Lower leg skin (tissue), 4 donors: ENCODE results near the gene IFRD2. TPM values are rescaled to one million over a fixed set of nuclear protein-coding genes. Genes with fewer than 3 reads are reported as not detected.

ENCODE experiments used
- DNase-seq, 2 donors: peaks; one replicate each; pipeline ENCODE4 v3.0.0-alpha.2; 2019; ENCODE audit warnings: low spot score in 2 of 2
- H3K4me3 ChIP-seq: fragments of 200-600 bp; sonication (generic); 2 replicates; pipeline ENCODE4 v1.5.1; 2017; ENCODE audit warnings: mild to moderate bottlenecking, low read depth; ENCODE audit not compliant: poor library complexity, severe bottlenecking
- CTCF ChIP-seq, 3 donors: fragments of 450-650 bp; IDR thresholded peaks; one replicate each; pipeline ENCODE4 v1.5.1; 2016; ENCODE audit warnings: antibody characterized with exemption in 3 of 3, mild to moderate bottlenecking in 3 of 3, moderate library complexity in 2 of 3
- POLR2A ChIP-seq, 2 donors: fragments of 450-650 bp; IDR thresholded peaks; one replicate each; pipeline ENCODE4 v1.6.1; 2016 to 2017; ENCODE audit warnings: antibody characterized with exemption in 2 of 2, mild to moderate bottlenecking in 1 of 2, moderate library complexity in 1 of 2
- WGBS, 2 donors: methylation state at CpG; one replicate each; pipeline ENCODE4 v1.1.5; 2018; 5-methylcytosine and 5-hydroxymethylcytosine counted together
- intact Hi-C: fragments of 100-400 bp; cut with DNase I; formaldehyde crosslinking; loops from one replicate; pipeline ENCODE4 v1.15.0; 2023; ENCODE audit warnings: low total_unique reads
- total RNA-seq, 4 donors: library from RNA; depleted of rRNA; stranded (reverse); fragments of >200 nt; gene quantifications; one replicate each; pipeline ENCODE4 v1.1.0, GENCODE V29; 2016

The IFRD2 gene
- total RNA-seq, 4 donors from 2014 or later: 32.9 to 69.0 (median 39.8) TPM

DNA sequence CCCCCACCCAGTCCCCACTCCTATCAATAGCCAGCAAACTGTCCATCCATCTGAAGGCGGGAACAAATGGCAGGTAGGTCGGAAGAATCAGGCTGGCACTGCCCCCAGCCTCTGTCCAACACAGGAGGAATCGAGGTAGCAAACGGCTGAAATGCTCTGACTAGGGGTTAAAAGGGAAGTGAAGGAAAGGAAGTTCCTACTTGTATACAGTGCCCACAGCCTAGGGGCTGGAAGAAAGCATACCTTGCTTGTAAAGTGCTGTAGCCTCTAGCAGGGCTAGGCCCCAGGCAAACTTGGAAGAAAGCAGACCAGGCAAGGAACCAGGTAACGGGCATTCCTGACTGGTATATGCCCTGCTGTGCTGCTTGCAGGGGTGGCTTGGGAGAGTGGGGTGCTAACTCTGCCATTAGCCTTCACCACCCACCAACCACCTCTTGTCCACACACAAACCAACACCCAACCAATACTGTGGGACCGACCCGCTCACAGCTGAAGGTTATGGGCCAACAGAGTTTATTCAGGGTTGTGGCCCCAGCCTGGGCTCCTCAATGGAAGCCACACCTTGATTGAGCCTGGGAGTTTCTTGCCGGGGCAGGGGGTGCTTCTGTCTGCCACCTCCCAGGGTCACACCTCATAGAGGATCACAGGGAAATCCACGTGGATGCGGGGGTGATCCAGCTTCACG, 33.4 kb upstream of the IFRD2 start:
- H3K4me3 ChIP-seq: no peak overlapping the region
- DNase-seq: no peak
- 81 to 86% methylated on average over 10 to 11 of the region's 11 CpGs for WGBS, 2 donors
- no peak for TF ChIP-seq POLR2A (IDR thresholded peaks at IDR 0.05)
- TF ChIP-seq CTCF (IDR thresholded peaks at IDR 0.05): no peak
- intact Hi-C loops: no loop called here

DNA sequence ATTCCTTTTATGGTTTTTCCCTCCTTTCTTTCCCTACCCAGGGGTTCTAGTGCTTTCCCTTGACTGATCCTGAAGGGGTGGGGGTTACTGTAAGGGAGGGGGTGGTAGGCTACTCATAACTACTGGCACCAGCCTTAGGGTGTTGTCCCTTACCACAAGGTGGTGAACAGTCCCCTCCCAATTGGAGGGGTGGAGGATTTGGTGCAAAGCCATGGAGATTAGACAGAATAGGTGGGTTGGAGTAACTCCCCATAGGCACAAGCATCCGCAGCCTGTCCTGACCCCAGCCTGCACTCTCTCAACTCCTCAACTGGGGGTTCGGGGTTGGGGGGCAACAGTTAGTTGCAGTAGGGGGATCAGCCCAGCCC, 32.9 kb upstream of the IFRD2 start:
- intact Hi-C loops: no loop called here
- 71 to 94% methylated on average over 2 of the region's 2 CpGs for WGBS, 2 donors
- TF ChIP-seq CTCF (IDR thresholded peaks at IDR 0.05) (no peak), POLR2A (IDR thresholded peaks at IDR 0.05) (no peak)
- no peak for DNase-seq
- no peak overlapping the region for H3K4me3 ChIP-seq

DNA sequence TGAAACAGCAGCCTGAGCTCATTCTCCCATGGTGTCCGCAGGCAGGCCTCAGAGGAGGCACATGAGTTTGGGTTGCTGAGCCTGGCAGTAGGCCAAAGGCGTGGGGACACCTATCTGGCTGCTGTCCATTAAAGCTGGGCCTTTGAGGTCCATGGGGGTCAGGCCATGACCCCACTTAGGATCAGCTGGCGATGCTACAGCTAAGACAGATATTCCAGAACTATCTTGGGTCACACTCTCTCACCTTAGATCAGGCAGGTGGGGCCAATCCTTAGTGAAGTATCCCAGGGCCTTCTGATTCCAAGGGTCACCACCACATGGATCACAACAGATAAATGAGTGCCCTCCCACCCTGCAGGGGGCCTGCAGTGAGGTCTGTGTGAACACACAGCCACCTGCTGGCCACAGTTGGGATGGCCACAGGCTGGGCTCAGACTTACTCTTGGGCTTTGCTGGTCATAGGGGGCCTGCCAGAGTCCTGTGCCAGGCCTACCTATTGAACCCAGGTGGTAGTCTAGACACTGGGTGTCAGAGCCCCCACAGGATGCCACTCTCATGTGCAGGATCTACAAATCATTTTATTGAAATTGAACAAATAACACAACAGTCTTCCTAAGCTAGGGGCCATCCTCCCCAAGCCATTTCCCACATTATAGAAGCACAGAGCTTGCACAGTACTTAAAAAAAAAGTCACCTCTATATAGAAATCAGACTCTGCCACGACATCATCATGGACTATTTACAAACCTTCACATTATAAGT, 32.3 kb upstream of the IFRD2 start:
- intact Hi-C loops: no loop called here
- no peak overlapping the region for H3K4me3 ChIP-seq
- TF ChIP-seq POLR2A (IDR thresholded peaks at IDR 0.05) (no peak), CTCF (IDR thresholded peaks at IDR 0.05) (peak in 1 of 3 donors; percentile 59)
- WGBS, 2 donors: 44 to 50% methylated on average over 4 of the region's 4 CpGs
- DNase-seq: peak in 1 of 2 donors; percentile 60

DNA sequence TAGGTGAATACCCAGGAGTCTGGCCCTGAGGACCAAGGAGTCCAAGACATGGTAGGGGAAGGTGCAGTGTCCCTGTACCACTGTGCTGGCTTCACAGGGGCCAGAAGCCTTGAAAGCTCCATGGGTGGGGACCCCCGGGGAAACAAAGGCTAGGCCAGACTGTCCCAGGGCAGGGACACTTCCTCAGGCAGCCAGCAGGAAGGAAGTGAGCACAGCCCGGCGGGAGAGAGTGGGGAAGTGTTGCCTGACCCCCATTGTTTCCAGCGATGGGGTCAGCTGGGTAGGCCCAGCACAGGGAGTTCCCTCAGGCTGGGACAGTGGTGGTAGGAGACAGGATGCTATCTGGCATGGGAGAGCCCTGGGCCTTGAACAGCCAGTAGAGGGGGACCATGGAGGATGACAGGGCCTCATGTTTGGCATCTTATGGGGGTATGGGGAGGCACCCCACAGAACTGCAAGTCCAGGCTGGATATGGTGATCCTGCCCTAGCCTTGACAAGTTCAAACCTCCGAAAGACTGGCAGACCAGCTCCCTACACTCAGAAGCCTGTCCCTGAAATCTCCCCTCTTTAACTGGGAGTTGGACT, 31.5 kb upstream of the IFRD2 start:
- peak in 1 of 2 donors; percentile 36 for DNase-seq
- TF ChIP-seq CTCF (IDR thresholded peaks at IDR 0.05) (no peak), POLR2A (IDR thresholded peaks at IDR 0.05) (no peak)
- 44 to 81% methylated on average over 4 of the region's 5 CpGs for WGBS, 2 donors
- H3K4me3 ChIP-seq: no peak overlapping the region
- intact Hi-C loops: no loop called here

DNA sequence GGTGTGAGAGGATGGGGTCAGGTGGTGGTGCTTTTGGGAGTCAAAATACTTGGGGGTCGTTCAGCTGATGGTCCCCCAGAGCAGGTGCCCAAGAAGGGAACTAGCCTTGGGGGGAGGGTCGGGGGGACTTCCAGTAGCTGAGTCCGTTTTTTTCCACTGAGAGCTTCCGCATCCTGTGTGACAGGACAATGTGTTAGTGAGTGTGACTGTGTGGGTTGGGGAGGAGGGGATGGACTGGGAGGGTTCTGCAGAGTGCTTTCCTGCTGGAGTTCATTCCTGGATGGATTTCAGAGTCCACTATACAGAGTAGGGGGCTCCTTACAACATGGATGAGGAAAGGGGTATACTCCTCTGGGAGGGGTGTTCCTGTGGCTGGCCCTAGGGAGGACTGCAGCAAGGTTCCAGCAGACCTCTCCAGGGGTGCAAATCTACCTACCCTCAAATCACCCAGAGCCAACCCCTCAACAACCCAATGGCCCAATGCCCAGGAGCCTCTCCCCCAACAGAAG, 30.9 kb upstream of the IFRD2 start:
- peak in 1 of 2 donors; percentile 18 for DNase-seq
- 50 to 68% methylated on average over 4 of the region's 4 CpGs for WGBS, 2 donors
- H3K4me3 ChIP-seq: no peak overlapping the region
- intact Hi-C loops: no loop called here
- TF ChIP-seq POLR2A (IDR thresholded peaks at IDR 0.05) (no peak), CTCF (IDR thresholded peaks at IDR 0.05) (no peak)
